Stimulated activated CD8-positive, alpha-beta memory T cell treated with anti-CD3 and anti-CD28 coated beads, Interleukin-12 subunit alpha, Interleukin-12 subunit beta, amount 100 ng/mL, for 24 hours (primary cell): Measurements from ENCODE around the gene ASZ1.

Experiments used
- DNase-seq: peaks from one replicate; pipeline ENCODE4 v3.0.0-alpha.2; 2020; ENCODE audit errors: extremely low read depth

ASZ1 gene

GRCh38 chr7:117346161-117346560, 81.1 kb downstream of the ASZ1 start:
- DNase-seq: no peak

DNA sequence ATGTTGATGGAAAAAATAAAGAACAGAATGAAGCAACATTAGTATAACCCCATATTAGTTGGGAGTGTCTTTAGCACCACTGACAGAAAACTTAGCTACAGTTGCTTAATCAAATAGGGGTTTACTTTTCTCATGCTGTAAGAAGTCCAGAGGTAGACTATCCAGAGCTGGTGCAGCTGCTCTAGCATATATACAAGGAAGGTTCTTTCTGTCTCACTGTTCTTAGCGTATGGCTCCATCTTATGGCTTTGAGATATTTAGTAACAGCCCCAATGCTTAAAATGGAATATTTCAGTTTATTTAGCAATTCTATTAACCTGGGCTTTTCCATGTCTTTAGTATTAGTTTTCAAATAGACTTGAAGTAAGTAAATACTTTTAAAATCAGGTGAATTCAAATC, 89.3 kb downstream of the ASZ1 start:
- no peak for DNase-seq

GRCh38 chr7:117333168-117333567, 94.1 kb downstream of the ASZ1 start:
- DNase-seq: no peak

DNA sequence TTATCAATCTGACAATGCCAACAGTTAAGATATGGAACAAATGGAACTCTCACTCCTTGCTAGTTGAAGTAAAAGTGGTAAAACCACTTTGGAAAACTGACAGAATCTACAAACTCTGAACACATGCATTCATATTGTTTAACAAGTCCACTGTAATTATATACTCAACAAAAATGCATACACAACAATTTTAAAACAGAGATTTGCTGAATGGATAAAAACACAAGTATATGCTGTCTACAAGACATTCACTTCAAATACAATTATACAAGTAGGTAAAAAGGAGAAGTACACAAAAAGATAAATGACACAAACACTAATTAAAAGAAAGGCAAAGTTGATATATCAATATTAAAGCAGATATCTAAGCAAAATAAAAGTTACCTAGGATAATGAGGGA, 95.3 kb downstream of the ASZ1 start:
- DNase-seq: no peak

- DNase-seq: no peak
Measured at GRCh38 chr7:117325836-117326235, 101.5 kb downstream of the ASZ1 start.

GRCh38 chr7:117324960-117325359, 102.3 kb downstream of the ASZ1 start:
- DNase-seq: no peak

GRCh38 chr7:117323851-117324711, 103.2 kb downstream of the ASZ1 start:
- no peak for DNase-seq

DNA sequence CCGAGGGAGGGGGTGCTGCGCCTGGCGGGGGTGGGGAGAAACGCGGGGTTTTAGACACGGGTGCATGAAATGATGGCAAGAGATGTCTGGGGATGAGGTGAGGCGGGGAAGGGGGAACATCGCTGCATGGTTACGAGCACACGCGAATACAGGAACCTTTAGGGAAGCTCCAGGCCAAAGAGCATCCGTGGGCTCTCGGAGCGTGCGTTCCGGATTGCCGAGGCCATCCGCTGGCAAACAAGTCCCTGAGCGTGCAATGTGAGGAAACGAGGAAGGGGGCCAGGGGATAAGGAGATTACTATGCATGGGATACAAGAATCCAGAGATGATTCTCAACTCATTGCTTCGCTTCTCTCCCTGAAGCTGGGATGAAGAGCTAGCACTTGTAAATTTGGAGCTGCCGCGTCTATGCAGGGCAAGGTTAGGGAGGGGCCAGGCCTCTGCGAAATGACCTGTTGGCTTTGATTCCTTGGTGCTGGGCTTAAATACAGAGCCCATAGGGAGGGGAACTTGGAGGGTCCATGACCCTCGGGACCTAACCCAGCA, 103.9 kb downstream of the ASZ1 start:
- DNase-seq: no peak

- no peak for DNase-seq
Measured at GRCh38 chr7:117322741-117323304, 104.5 kb downstream of the ASZ1 start, which contains the start of gene WNT2. Gene WNT2, minus strand, starts transcription at chr7:117323058. Its CDS starts 69 bp downstream, at chr7:117322989.

DNA sequence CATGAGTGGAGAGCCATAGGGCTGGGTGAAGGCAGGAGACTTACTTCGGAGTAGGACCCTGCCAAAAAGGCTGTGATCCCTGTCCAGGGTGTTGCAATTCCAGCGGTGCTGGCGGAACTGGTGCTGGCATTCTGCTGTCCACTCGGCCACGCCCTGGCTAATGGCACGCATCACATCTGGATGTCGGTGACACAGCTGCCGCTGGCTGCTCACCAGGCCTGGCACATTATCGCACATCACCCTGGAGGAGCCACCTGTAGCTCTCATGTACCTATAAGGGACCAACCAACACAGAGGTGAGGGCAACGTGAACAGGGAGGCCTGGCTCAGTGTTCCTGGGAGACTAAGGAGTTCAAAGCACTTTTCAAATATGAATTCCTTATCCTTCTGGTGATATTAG, 106.8 kb downstream of the ASZ1 start:
- DNase-seq: no peak

- no peak for DNase-seq
Measured at GRCh38 chr7:117319181-117319580, 108.1 kb downstream of the ASZ1 start.

DNA sequence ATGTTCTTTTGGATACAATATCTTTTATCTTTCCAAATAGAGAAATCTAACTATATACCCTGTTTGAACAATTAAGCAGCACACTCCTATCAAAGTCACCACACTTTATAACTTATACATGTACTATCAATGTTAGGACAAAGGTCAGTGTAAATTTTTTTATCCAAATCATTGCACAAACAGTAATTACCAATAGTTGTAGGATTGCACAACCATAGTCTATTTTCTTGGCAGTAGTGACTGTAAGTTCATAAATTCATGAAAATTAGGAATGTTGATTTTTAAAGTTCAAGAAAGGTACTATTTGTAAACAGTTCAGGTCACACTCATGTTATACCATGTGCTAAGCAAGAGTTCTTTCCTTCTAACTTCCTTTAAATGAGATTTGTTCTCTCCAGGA, 113.7 kb downstream of the ASZ1 start:
- DNase-seq: no peak
